ENCODE results near the gene HOXA5. TPM values are rescaled to one million over a fixed set of nuclear protein-coding genes. Genes with fewer than 3 reads are reported as not detected.

HOXA5 gene
- total RNA-seq, 1 donor from 2014 or later, result 4.2 TPM

- Histone ChIP-seq H3K36me3 (ENCODE audit: control insufficient read depth in 3 of 3, insufficient read depth in 3 of 3, low read length in 3 of 3) (peaks cover 9 to 24% (median 20%) of the 10 kb centered on the region in 3 donors), H3K9ac (ENCODE audit: low read depth in 1 of 3, low read length in 3 of 3) (peak overlapping the region; percentile 91 to 96 (median 93)), H3K27me3 (ENCODE audit: control insufficient read depth in 3 of 3, insufficient read depth in 3 of 3, low read length in 3 of 3) (peaks cover 0 to 8% (median 0%) of the 10 kb centered on the region in 3 donors), H3K4me1 (ENCODE audit: control insufficient read depth in 3 of 3, insufficient read depth in 3 of 3, low read length in 3 of 3) (peaks cover 51 to 60% (median 53%) of the 10 kb centered on the region in 3 donors), H3K9me3 (ENCODE audit: control insufficient read depth in 3 of 3, low read length in 3 of 3) (no peaks in the 10 kb centered on the region), H3K4me3 (ENCODE audit: low read length in 3 of 3) (peak overlapping the region; percentile 89 to 98 (median 94)), H3K27ac (ENCODE audit: low read depth, low read length) (peak overlapping the region; percentile 71)
Observed at GRCh38 chr7:27148031-27148755, 4.7 kb upstream of the HOXA5 start.

DNA sequence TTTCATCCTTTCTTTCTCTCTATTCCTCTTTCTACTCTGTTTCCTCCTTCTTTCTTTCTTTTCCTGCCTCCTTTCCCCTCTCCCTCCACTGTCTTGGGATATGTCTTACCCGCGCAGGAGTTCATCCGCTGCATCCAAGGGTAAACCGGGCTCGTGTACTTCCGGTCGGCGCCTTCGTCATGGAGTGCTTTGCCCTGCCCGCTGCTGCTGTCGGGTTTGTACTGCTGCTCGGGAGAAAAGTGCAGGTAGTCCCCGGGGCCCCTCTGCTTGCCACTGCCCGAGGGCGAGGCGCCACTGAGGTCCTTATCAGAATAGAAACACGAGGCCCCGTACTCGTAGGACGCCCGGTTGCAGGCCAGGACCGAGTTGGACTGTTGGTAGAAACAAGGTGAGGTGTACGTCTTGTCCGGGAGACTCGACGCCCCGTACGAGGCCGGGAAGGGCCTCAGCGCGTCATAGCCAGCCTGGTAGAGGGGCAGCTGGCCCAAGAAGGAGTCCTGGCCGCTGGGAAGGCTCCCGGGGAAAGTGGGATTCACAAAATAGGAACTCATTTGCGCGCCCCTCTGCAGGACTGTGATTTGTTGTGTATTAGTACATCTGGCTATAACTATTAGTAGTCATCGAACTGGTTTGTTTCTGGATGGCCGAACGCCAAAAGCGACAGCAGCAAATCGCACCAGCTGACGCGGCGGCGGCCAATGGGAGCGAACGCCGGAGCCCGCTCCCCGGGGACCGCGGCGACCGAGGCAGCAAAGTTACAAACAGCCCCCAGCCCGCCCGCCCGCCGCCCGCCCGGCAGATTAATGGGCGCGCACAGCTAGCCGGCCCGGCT is 3.9 kb upstream of the HOXA5 start, which contains the start of gene HOXA6:
Gene HOXA6, minus strand, starts transcription at position 576 of the 832 bp plus-strand sequence. Its CDS starts 25 bp downstream, at position 551.
- peaks cover 47 to 54% (median 53%) of the 10 kb centered on the region in 3 donors for H3K4me1 ChIP-seq (ENCODE audit: control insufficient read depth in 3 of 3, insufficient read depth in 3 of 3, low read length in 3 of 3)
- H3K9ac ChIP-seq (ENCODE audit: low read depth in 1 of 3, low read length in 3 of 3), result peak within 1 kb of the TSS; percentile 91 to 96 (median 93)
- peak within 1 kb of the TSS; percentile 89 to 98 (median 94) for H3K4me3 ChIP-seq (ENCODE audit: low read length in 3 of 3)
- H3K27me3 ChIP-seq (ENCODE audit: control insufficient read depth in 3 of 3, insufficient read depth in 3 of 3, low read length in 3 of 3), result peaks cover 0 to 6% (median 0%) of the 10 kb centered on the region in 3 donors
- no peaks in the 10 kb centered on the region for H3K9me3 ChIP-seq (ENCODE audit: control insufficient read depth in 3 of 3, low read length in 3 of 3)
- peaks cover 9 to 31% (median 21%) of the 10 kb centered on the region in 3 donors for H3K36me3 ChIP-seq (ENCODE audit: control insufficient read depth in 3 of 3, insufficient read depth in 3 of 3, low read length in 3 of 3)
- peak within 1 kb of the TSS; percentile 71 for H3K27ac ChIP-seq (ENCODE audit: low read depth, low read length)

- peak overlapping the region; percentile 71 for H3K27ac ChIP-seq (ENCODE audit: low read depth, low read length)
- peak overlapping the region in 1 of 3 donors; percentile 62 for H3K9ac ChIP-seq (ENCODE audit: low read depth in 1 of 3, low read length in 3 of 3)
- peak overlapping the region; percentile 59 to 98 (median 72) for H3K4me3 ChIP-seq (ENCODE audit: low read length in 3 of 3)
- no peaks in the 10 kb centered on the region for H3K27me3 ChIP-seq (ENCODE audit: control insufficient read depth in 3 of 3, insufficient read depth in 3 of 3, low read length in 3 of 3)
- peaks cover 10 to 35% (median 23%) of the 10 kb centered on the region in 3 donors for H3K36me3 ChIP-seq (ENCODE audit: control insufficient read depth in 3 of 3, insufficient read depth in 3 of 3, low read length in 3 of 3)
- H3K4me1 ChIP-seq (ENCODE audit: control insufficient read depth in 3 of 3, insufficient read depth in 3 of 3, low read length in 3 of 3), result peaks cover 40 to 46% (median 46%) of the 10 kb centered on the region in 3 donors
- H3K9me3 ChIP-seq (ENCODE audit: control insufficient read depth in 3 of 3, low read length in 3 of 3), result no peaks in the 10 kb centered on the region
Observed at GRCh38 chr7:27146491-27147198, 3.2 kb upstream of the HOXA5 start.

DNA sequence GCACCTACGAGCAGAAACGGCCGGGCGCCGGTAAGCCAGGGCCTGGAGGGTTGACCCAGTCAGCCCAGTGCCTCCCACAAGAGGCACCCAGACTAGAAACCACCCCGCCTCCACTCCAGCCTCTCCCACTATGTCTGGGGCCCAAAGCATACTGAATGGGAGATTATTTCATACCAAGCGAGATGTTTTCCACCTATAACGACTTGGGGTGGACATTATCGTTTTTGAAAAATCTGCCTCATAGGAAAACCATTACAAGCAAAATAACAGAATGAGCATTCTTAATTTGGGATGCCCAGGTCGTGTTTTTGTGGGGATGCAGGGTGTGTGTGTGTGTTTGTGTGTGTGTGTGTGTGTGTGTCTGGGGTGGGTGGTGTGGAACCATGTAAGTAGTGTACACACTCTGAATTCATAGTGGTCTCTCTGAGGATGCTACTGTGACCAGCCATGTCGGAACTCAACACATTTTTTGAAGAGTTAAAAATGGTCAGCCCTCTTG is 2.5 kb upstream of the HOXA5 start:
- H3K36me3 ChIP-seq (ENCODE audit: control insufficient read depth in 3 of 3, insufficient read depth in 3 of 3, low read length in 3 of 3), result peaks cover 16 to 41% (median 25%) of the 10 kb centered on the region in 3 donors
- no peak overlapping the region for H3K9ac ChIP-seq (ENCODE audit: low read depth in 1 of 3, low read length in 3 of 3)
- H3K27me3 ChIP-seq (ENCODE audit: control insufficient read depth in 3 of 3, insufficient read depth in 3 of 3, low read length in 3 of 3), result no peaks in the 10 kb centered on the region
- H3K9me3 ChIP-seq (ENCODE audit: control insufficient read depth in 3 of 3, low read length in 3 of 3), result no peaks in the 10 kb centered on the region
- H3K4me3 ChIP-seq (ENCODE audit: low read length in 3 of 3), result no peak overlapping the region
- no peak overlapping the region for H3K27ac ChIP-seq (ENCODE audit: low read depth, low read length)
- peaks cover 33 to 40% (median 39%) of the 10 kb centered on the region in 3 donors for H3K4me1 ChIP-seq (ENCODE audit: control insufficient read depth in 3 of 3, insufficient read depth in 3 of 3, low read length in 3 of 3)

- peaks cover 30 to 37% (median 35%) of the 10 kb centered on the region in 3 donors for H3K4me1 ChIP-seq (ENCODE audit: control insufficient read depth in 3 of 3, insufficient read depth in 3 of 3, low read length in 3 of 3)
- H3K27ac ChIP-seq (ENCODE audit: low read depth, low read length), result no peak overlapping the region
- no peaks in the 10 kb centered on the region for H3K27me3 ChIP-seq (ENCODE audit: control insufficient read depth in 3 of 3, insufficient read depth in 3 of 3, low read length in 3 of 3)
- H3K9me3 ChIP-seq (ENCODE audit: control insufficient read depth in 3 of 3, low read length in 3 of 3), result no peaks in the 10 kb centered on the region
- no peak overlapping the region for H3K9ac ChIP-seq (ENCODE audit: low read depth in 1 of 3, low read length in 3 of 3)
- H3K4me3 ChIP-seq (ENCODE audit: low read length in 3 of 3), result no peak overlapping the region
- peaks cover 17 to 44% (median 27%) of the 10 kb centered on the region in 3 donors for H3K36me3 ChIP-seq (ENCODE audit: control insufficient read depth in 3 of 3, insufficient read depth in 3 of 3, low read length in 3 of 3)
Observed at GRCh38 chr7:27145165-27145913, 1.9 kb upstream of the HOXA5 start.

GRCh38 chr7:27144781-27145164 is 1.3 kb upstream of the HOXA5 start:
- peaks cover 26 to 31% (median 30%) of the 10 kb centered on the region in 3 donors for H3K4me1 ChIP-seq (ENCODE audit: control insufficient read depth in 3 of 3, insufficient read depth in 3 of 3, low read length in 3 of 3)
- no peaks in the 10 kb centered on the region for H3K27me3 ChIP-seq (ENCODE audit: control insufficient read depth in 3 of 3, insufficient read depth in 3 of 3, low read length in 3 of 3)
- no peak overlapping the region for H3K27ac ChIP-seq (ENCODE audit: low read depth, low read length)
- no peak overlapping the region for H3K9ac ChIP-seq (ENCODE audit: low read depth in 1 of 3, low read length in 3 of 3)
- no peak overlapping the region for H3K4me3 ChIP-seq (ENCODE audit: low read length in 3 of 3)
- no peaks in the 10 kb centered on the region for H3K9me3 ChIP-seq (ENCODE audit: control insufficient read depth in 3 of 3, low read length in 3 of 3)
- peaks cover 17 to 44% (median 27%) of the 10 kb centered on the region in 3 donors for H3K36me3 ChIP-seq (ENCODE audit: control insufficient read depth in 3 of 3, insufficient read depth in 3 of 3, low read length in 3 of 3)

- H3K27me3 ChIP-seq (ENCODE audit: control insufficient read depth in 3 of 3, insufficient read depth in 3 of 3, low read length in 3 of 3), result no peaks in the 10 kb centered on the region
- peaks cover 17 to 46% (median 28%) of the 10 kb centered on the region in 3 donors for H3K36me3 ChIP-seq (ENCODE audit: control insufficient read depth in 3 of 3, insufficient read depth in 3 of 3, low read length in 3 of 3)
- H3K4me1 ChIP-seq (ENCODE audit: control insufficient read depth in 3 of 3, insufficient read depth in 3 of 3, low read length in 3 of 3), result peaks cover 23 to 26% (median 25%) of the 10 kb centered on the region in 3 donors
- no peak overlapping the region for H3K4me3 ChIP-seq (ENCODE audit: low read length in 3 of 3)
- H3K27ac ChIP-seq (ENCODE audit: low read depth, low read length), result no peak overlapping the region
- no peak overlapping the region for H3K9ac ChIP-seq (ENCODE audit: low read depth in 1 of 3, low read length in 3 of 3)
- no peaks in the 10 kb centered on the region for H3K9me3 ChIP-seq (ENCODE audit: control insufficient read depth in 3 of 3, low read length in 3 of 3)
Observed at GRCh38 chr7:27143950-27144780, 684 bp upstream of the HOXA5 start.

GRCh38 chr7:27142580-27143022 is 880 bp downstream of the HOXA5 start:
- peaks cover 10 to 18% (median 14%) of the 10 kb centered on the region in 3 donors for H3K4me1 ChIP-seq (ENCODE audit: control insufficient read depth in 3 of 3, insufficient read depth in 3 of 3, low read length in 3 of 3)
- peak overlapping the region in 1 of 3 donors; percentile 60 for H3K9ac ChIP-seq (ENCODE audit: low read depth in 1 of 3, low read length in 3 of 3)
- peaks cover 17 to 49% (median 28%) of the 10 kb centered on the region in 3 donors for H3K36me3 ChIP-seq (ENCODE audit: control insufficient read depth in 3 of 3, insufficient read depth in 3 of 3, low read length in 3 of 3)
- H3K9me3 ChIP-seq (ENCODE audit: control insufficient read depth in 3 of 3, low read length in 3 of 3), result no peaks in the 10 kb centered on the region
- H3K27ac ChIP-seq (ENCODE audit: low read depth, low read length), result no peak overlapping the region
- peak overlapping the region; percentile 49 to 63 (median 61) for H3K4me3 ChIP-seq (ENCODE audit: low read length in 3 of 3)
- H3K27me3 ChIP-seq (ENCODE audit: control insufficient read depth in 3 of 3, insufficient read depth in 3 of 3, low read length in 3 of 3), result no peaks in the 10 kb centered on the region

Data from skeletal muscle tissue (tissue), 4 donors.